NT2/D1 (cell line): Measurements from ENCODE around the gene HTT-AS.

Experiments used
- DNase-seq: peaks from one replicate; pipeline ENCODE4 v3.0.0-alpha.2; 2011; ENCODE audit warnings: low read depth, low spot score
- H3K27me3 ChIP-seq: 2 replicates; pipeline ENCODE4 v1.6.0; 2011; ENCODE audit warnings: mild to moderate bottlenecking; ENCODE audit not compliant: insufficient read length, insufficient read depth
- H3K36me3 ChIP-seq: 2 replicates; pipeline ENCODE4 v1.6.1; 2011; ENCODE audit warnings: mild to moderate bottlenecking, low read length, mixed read lengths; ENCODE audit not compliant: insufficient read depth, insufficient read length
- H3K4me1 ChIP-seq: 2 replicates; pipeline ENCODE4 v1.5.1; 2011; ENCODE audit not compliant: insufficient read depth, insufficient read length
- H3K4me3 ChIP-seq: 2 replicates; pipeline ENCODE4 v1.5.1; 2011; ENCODE audit warnings: low read depth; ENCODE audit not compliant: insufficient read length
- H3K9ac ChIP-seq: 2 replicates; pipeline ENCODE4 v1.6.0; 2011; ENCODE audit warnings: low read depth; ENCODE audit not compliant: insufficient read length
- H3K9me3 ChIP-seq: 2 replicates; pipeline ENCODE4 v1.5.1; 2011; ENCODE audit warnings: mild to moderate bottlenecking, low read length; ENCODE audit not compliant: insufficient read depth
- SUZ12 ChIP-seq: IDR thresholded peaks from 2 replicates; pipeline ENCODE4 v1.6.1; 2011; ENCODE audit not compliant: insufficient read length, insufficient read depth; ENCODE audit errors: extremely low read depth
- YY1 ChIP-seq: IDR thresholded peaks from 2 replicates; pipeline ENCODE4 v1.6.1; 2011; ENCODE audit not compliant: insufficient read length, insufficient read depth
- ZNF274 ChIP-seq: IDR thresholded peaks from 2 replicates; pipeline ENCODE4 v1.6.1; 2011; ENCODE audit warnings: mild to moderate bottlenecking, low read depth, low read length

HTT-AS gene

DNA sequence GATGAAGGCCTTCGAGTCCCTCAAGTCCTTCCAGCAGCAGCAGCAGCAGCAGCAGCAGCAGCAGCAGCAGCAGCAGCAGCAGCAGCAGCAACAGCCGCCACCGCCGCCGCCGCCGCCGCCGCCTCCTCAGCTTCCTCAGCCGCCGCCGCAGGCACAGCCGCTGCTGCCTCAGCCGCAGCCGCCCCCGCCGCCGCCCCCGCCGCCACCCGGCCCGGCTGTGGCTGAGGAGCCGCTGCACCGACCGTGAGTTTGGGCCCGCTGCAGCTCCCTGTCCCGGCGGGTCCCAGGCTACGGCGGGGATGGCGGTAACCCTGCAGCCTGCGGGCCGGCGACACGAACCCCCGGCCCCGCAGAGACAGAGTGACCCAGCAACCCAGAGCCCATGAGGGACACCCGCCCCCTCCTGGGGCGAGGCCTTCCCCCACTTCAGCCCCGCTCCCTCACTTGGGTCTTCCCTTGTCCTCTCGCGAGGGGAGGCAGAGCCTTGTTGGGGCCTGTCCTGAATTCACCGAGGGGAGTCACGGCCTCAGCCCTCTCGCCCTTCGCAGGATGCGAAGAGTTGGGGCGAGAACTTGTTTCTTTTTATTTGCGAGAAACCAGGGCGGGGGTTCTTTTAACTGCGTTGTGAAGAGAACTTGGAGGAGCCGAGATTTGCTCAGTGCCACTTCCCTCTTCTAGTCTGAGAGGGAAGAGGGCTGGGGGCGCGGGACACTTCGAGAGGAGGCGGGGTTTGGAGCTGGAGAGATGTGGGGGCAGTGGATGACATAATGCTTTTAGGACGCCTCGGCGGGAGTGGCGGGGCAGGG is 711 bp upstream of the HTT-AS start:
- H3K4me3 ChIP-seq: peak overlapping the region; percentile 93
- H3K4me1 ChIP-seq: peaks cover 6% of the 10 kb centered on the region
- H3K9me3 ChIP-seq: no peaks in the 10 kb centered on the region
- peak overlapping the region; percentile 96 for H3K9ac ChIP-seq
- no peaks in the 10 kb centered on the region for H3K27me3 ChIP-seq
- peaks cover 11% of the 10 kb centered on the region for H3K36me3 ChIP-seq
- no peak for TF ChIP-seq SUZ12
- DNase-seq: peak; percentile 64

DNA sequence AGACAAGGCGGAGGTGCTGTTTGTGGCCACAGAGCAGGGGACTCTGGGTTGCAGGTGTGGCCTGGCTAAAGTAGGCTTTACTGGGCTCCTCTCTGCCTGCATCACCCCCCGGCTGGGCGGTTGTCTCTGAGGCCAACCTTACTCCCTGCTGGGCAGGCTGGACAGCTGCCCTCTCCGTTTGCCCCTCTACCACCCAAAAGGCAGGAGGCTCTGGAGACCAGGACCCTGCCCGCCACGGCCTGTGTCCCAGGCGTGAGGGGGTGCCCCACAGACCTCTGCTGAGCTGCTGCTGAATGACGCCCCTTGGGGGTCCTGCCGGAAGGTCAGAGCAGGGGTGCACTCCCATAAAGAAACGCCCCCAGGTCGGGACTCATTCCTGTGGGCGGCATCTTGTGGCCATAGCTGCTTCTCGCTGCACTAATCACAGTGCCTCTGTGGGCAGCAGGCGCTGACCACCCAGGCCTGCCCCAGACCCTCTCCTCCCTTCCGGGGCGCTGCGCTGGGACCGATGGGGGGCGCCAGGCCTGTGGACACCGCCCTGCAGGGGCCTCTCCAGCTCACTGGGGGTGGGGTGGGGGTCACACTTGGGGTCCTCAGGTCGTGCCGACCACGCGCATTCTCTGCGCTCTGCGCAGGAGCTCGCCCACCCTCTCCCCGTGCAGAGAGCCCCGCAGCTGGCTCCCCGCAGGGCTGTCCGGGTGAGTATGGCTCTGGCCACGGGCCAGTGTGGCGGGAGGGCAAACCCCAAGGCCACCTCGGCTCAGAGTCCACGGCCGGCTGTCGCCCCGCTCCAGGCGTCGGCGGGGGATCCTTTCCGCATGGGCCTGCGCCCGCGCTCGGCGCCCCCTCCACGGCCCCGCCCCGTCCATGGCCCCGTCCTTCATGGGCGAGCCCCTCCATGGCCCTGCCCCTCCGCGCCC is 920 bp downstream of the HTT-AS start:
- H3K36me3 ChIP-seq: peaks cover 11% of the 10 kb centered on the region
- peak overlapping the region; percentile 58 for H3K4me3 ChIP-seq
- DNase-seq: no peak
- TF ChIP-seq ZNF274 (no peak), SUZ12 (no peak), YY1 (no peak)
- H3K27me3 ChIP-seq: no peaks in the 10 kb centered on the region
- peak overlapping the region; percentile 86 for H3K9ac ChIP-seq
- H3K9me3 ChIP-seq: no peaks in the 10 kb centered on the region
- H3K4me1 ChIP-seq: peaks cover 6% of the 10 kb centered on the region

DNA sequence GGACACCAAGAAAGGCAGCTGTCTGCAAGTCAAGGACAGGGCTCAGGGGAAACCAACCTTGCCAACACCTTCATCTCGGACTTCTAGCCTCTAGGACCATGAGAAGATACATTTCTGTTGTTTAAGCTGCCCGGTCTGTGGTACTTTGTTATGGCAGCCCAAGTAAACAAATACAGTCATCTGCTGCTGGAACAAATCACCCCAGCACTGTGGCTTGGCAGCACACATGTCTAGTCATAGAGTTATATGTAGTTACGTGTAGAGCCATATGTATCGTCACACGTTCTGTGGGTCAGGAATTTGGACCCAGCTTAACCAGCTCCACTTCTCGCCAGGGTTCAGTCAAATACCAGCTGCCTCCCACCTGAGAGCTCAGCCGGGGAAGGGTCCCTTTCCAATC is 2.5 kb downstream of the HTT-AS start:
- TF ChIP-seq ZNF274: no peak
- no peak for TF ChIP-seq YY1
- TF ChIP-seq SUZ12: no peak
- no peak for DNase-seq
- Histone ChIP-seq H3K4me3 (no peak overlapping the region), H3K9me3 (no peaks in the 10 kb centered on the region), H3K36me3 (peaks cover 7% of the 10 kb centered on the region), H3K4me1 (peaks cover 6% of the 10 kb centered on the region), H3K9ac (no peak overlapping the region), H3K27me3 (no peaks in the 10 kb centered on the region)

DNA sequence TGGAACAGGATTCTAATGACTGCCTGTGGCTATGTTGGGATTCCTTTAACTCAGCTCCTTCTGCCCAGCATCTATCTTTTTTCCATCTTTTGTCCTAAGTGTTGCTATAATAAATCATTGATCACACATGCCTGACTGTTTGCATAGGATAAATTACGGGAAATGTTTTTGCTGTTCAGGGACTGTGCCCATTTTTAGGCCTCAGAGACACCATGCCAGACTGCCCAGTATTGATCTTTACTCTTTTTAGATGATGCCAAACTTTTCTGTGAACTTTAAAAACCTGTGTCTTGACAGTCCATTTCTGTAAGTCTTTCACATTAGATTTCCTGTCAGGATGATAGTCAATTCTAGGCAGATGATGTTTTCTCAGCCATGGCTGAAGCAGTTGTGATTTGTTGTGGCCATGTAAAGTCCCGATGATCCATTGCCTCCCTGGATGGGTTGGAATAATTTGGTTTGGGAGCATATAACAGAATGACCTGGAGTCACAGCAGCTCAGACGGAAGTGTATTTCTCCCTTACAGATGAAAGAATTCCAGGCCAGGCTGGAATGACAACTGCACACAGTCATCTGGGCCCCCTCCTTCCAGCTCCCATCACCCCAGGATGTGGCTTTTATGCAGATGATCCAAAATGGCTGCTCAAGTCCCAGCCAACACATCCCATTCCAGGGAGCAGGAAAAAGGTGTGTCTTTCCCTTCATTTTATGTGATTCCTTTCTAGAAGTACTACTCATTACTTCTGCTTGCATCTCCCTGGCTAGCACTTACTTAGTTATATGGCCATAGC is 3.4 kb downstream of the HTT-AS start:
- H3K9ac ChIP-seq: no peak overlapping the region
- TF ChIP-seq YY1: no peak
- no peak for TF ChIP-seq ZNF274
- TF ChIP-seq SUZ12: no peak
- peaks cover 6% of the 10 kb centered on the region for H3K4me1 ChIP-seq
- H3K4me3 ChIP-seq: no peak overlapping the region
- H3K9me3 ChIP-seq: no peaks in the 10 kb centered on the region
- H3K27me3 ChIP-seq: no peaks in the 10 kb centered on the region
- H3K36me3 ChIP-seq: peaks cover 1% of the 10 kb centered on the region
- DNase-seq: no peak

DNA sequence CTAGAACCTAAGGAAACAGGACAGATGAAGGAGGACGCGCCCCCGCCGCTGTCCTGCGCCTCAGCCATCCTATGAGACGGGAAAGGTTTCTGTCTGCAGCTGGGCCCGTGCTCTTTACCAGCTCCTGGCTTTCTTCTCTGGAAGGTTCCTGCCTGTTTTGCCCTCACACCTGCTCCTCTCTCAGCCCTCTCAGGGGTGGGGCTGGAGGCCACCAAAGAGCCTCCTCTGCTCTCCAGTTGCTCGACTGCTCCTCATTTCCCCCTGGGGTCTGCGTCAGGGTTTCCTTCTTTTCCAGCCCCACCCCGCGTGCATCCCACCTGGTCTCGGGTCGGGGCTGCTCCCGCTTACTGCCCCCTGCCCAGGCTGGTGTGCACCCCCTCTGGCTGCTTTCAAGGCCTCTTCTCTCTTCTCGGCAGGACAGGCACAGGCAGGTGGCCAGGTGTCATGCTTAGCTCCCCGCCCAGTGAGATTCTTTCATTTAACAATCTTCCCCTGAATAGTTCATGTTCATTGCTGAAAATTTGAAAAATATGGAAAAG is 4.6 kb downstream of the HTT-AS start:
- no peak for DNase-seq
- no peak overlapping the region for H3K9ac ChIP-seq
- H3K4me1 ChIP-seq: peaks cover 6% of the 10 kb centered on the region
- TF ChIP-seq ZNF274 (no peak), SUZ12 (no peak), YY1 (no peak)
- H3K36me3 ChIP-seq: no peaks in the 10 kb centered on the region
- no peaks in the 10 kb centered on the region for H3K9me3 ChIP-seq
- no peak overlapping the region for H3K4me3 ChIP-seq
- H3K27me3 ChIP-seq: no peaks in the 10 kb centered on the region

DNA sequence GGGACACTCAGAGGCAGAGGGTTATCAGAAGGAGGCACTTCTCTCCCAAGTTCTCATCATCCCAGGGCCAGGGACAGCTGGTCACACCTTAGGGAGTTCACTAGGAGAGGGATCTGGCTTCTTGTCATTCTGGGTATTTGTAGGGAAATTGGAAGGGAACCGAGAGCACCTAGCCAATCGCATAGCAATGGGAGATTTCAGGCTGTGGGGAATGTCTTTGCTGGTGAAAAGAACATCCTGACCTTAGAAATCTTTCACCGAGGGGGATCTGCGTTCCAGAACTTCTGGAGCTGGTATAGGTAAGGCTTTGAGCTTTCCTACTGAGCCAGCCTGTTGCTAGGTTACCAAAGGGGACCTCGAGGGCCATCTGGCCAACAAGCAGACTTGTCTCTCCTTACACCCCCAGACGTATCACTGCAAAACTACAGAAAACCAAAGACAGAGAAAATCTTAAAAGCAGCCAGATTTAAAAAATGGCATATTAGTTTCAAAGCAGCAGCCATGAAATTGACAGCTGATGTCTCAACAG is 6.8 kb downstream of the HTT-AS start:
- Histone ChIP-seq H3K9ac (no peak overlapping the region), H3K27me3 (no peaks in the 10 kb centered on the region), H3K9me3 (no peaks in the 10 kb centered on the region), H3K4me1 (peaks cover 2% of the 10 kb centered on the region), H3K4me3 (no peak overlapping the region), H3K36me3 (no peaks in the 10 kb centered on the region)
- TF ChIP-seq SUZ12: no peak
- TF ChIP-seq YY1: no peak
- TF ChIP-seq ZNF274: no peak
- DNase-seq: no peak
